ENCODE data around the gene LSAMP. TPM values are rescaled to one million over a fixed set of nuclear protein-coding genes. Genes with fewer than 3 reads are reported as not detected.

LSAMP gene
- total RNA-seq, 1 experiment from 2014 or later, result 0.90 TPM

DNA sequence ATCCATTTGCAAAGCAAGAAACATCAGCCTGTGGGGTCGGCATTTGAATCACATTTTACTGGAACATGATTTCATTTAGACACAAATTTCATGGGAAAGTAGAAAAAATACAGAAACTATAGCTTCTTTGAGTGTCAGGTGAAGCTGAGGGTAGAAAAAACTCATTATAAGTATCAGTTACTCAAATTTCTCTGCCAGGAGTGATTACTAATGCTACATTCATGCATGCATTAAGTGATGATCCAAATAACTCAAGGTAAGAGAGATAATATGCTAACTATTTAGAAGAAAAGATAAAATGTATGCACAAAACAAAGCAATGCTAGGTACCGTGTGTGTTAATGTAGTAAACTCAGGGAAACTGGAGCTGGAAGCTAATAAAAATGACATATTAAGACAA lies 416.0 kb downstream of the LSAMP start:
- Mint-ChIP-seq H3K27me3 (ENCODE audit: low read depth) (no peaks in the 10 kb centered on the region), H3K36me3 (ENCODE audit: insufficient read depth in 1 of 3, low read depth in 3 of 3) (no peaks in the 10 kb centered on the region), H3K4me3 (no peak overlapping the region), H3K4me1 (peaks cover 6 to 7% of the 10 kb centered on the region in 2 experiments), H3K9me3 (no peaks in the 10 kb centered on the region), H3K27ac (no peak overlapping the region)
- H2BK20ac ChIP-seq (ENCODE audit: low read depth, low read length, poor library complexity, severe bottlenecking), result no peak overlapping the region
- no peak overlapping the region for H3T11ph ChIP-seq (ENCODE audit: low read length)
- no peak overlapping the region for H3K23ac ChIP-seq (ENCODE audit: insufficient read length, low read depth, low read length)
- H3K18ac ChIP-seq (ENCODE audit: insufficient read length, low read depth, low read length), result no peak overlapping the region
- no peak overlapping the region for H2BK5ac ChIP-seq (ENCODE audit: insufficient read length, low read length)
- WGBS (ENCODE audit: extremely low coverage, insufficient read length, low lambda C conversion rate), result no CpG with 5 or more reads among the region's 2 CpGs
- no peak overlapping the region for H2BK12ac ChIP-seq (ENCODE audit: insufficient read length, low read depth, low read length)
- H4K5ac ChIP-seq (ENCODE audit: insufficient read length, low read depth, low read length), result no peak overlapping the region
- no peak overlapping the region for H3K4ac ChIP-seq (ENCODE audit: low read depth, low read length)
- no peaks in the 10 kb centered on the region for H3K9me3 ChIP-seq (ENCODE audit: control insufficient read depth, low read depth, low read length)
- no peak overlapping the region for H3K56ac ChIP-seq (ENCODE audit: insufficient read length, low read depth, low read length)
- H2BK15ac ChIP-seq (ENCODE audit: low read depth, low read length), result no peak overlapping the region
- no peak overlapping the region for H4K91ac ChIP-seq (ENCODE audit: insufficient read length, low read depth, low read length)
- no peaks in the 10 kb centered on the region for H3K4me1 ChIP-seq (ENCODE audit: insufficient read depth, low read length)
- H3K79me1 ChIP-seq (ENCODE audit: insufficient read depth, low read depth, low read length, poor library complexity, severe bottlenecking), result no peaks in the 10 kb centered on the region
- no peaks in the 10 kb centered on the region for H3K79me2 ChIP-seq (ENCODE audit: insufficient read depth, low read length)
- no peak overlapping the region for H2BK120ac ChIP-seq (ENCODE audit: low read depth, low read length, poor library complexity, severe bottlenecking)
- no peaks in the 10 kb centered on the region for H4K20me1 ChIP-seq (ENCODE audit: control insufficient read depth, insufficient read depth, insufficient read length)
- H3K4me2 ChIP-seq (ENCODE audit: insufficient read depth, insufficient read length, low read length), result no peak overlapping the region
- H3K9ac ChIP-seq (ENCODE audit: extremely low read depth, insufficient read length, low read length), result no peak overlapping the region
- no peak overlapping the region for H3K14ac ChIP-seq (ENCODE audit: insufficient read depth, low read length)
- TF ChIP-seq, protein P1, sequence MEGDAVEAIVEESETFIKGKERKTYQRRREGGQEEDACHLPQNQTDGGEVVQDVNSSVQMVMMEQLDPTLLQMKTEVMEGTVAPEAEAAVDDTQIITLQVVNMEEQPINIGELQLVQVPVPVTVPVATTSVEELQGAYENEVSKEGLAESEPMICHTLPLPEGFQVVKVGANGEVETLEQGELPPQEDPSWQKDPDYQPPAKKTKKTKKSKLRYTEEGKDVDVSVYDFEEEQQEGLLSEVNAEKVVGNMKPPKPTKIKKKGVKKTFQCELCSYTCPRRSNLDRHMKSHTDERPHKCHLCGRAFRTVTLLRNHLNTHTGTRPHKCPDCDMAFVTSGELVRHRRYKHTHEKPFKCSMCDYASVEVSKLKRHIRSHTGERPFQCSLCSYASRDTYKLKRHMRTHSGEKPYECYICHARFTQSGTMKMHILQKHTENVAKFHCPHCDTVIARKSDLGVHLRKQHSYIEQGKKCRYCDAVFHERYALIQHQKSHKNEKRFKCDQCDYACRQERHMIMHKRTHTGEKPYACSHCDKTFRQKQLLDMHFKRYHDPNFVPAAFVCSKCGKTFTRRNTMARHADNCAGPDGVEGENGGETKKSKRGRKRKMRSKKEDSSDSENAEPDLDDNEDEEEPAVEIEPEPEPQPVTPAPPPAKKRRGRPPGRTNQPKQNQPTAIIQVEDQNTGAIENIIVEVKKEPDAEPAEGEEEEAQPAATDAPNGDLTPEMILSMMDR (conservative IDR thresholded peaks at IDR 0.05), result no peak
- no peak for DNase-seq
- no peaks in the 10 kb centered on the region for H3K23me2 ChIP-seq (ENCODE audit: insufficient read length, low read depth, low read length, poor library complexity, severe bottlenecking)
- H2AK5ac ChIP-seq (ENCODE audit: insufficient read length, low read length), result no peak overlapping the region
- no peak overlapping the region for H2AFZ ChIP-seq (ENCODE audit: low read length)
- H4K8ac ChIP-seq (replicated peaks; ENCODE audit: insufficient read length, low read depth, low read length), result no peak overlapping the region
- H3K27me3 ChIP-seq (ENCODE audit: insufficient read depth, low read length), result no peaks in the 10 kb centered on the region
- no peak overlapping the region for H3K27ac ChIP-seq (ENCODE audit: insufficient read length, low read depth, low read length)
